H9 (cell line): ENCODE data around the gene WNT6. TPM values are rescaled to one million over a fixed set of nuclear protein-coding genes. Genes with fewer than 3 reads are reported as not detected.

ENCODE experiments used
- DNase-seq: peaks from one replicate; pipeline ENCODE4 v3.0.0-alpha.2; 2017
- H2AFZ ChIP-seq: one replicate; pipeline ENCODE4 v1.6.1; 2013; ENCODE audit warnings: mild to moderate bottlenecking, low read length, control low read depth, moderate library complexity
- H2AK5ac ChIP-seq: 2 replicates; pipeline ENCODE4 v1.6.1; 2013; ENCODE audit warnings: low read length, control low read depth, mixed read lengths; ENCODE audit not compliant: insufficient read length
- H2BK120ac ChIP-seq: one replicate; pipeline ENCODE4 v1.6.1; 2013; ENCODE audit warnings: low read depth, mild to moderate bottlenecking, low read length, control low read depth, inconsistent platforms; ENCODE audit not compliant: poor library complexity, severe bottlenecking
- H2BK12ac ChIP-seq: 2 replicates; pipeline ENCODE4 v1.6.1; 2013; ENCODE audit warnings: low read length, control low read depth, mixed read lengths, low read depth; ENCODE audit not compliant: insufficient read length
- H2BK15ac ChIP-seq: 2 replicates; pipeline ENCODE4 v1.6.1; 2013; ENCODE audit warnings: low read depth, low read length, control low read depth
- H2BK20ac ChIP-seq: one replicate; pipeline ENCODE4 v1.6.1; 2013; ENCODE audit warnings: low read depth, mild to moderate bottlenecking, low read length, control low read depth, inconsistent platforms; ENCODE audit not compliant: poor library complexity, severe bottlenecking
- H2BK5ac ChIP-seq: 2 replicates; pipeline ENCODE4 v1.6.1; 2013; ENCODE audit warnings: low read length, control low read depth, mixed read lengths; ENCODE audit not compliant: insufficient read length
- H3K14ac ChIP-seq: 2 replicates; pipeline ENCODE4 v1.6.1; 2013; ENCODE audit warnings: low read length, control low read depth; ENCODE audit not compliant: insufficient read depth
- H3K18ac ChIP-seq: 2 replicates; pipeline ENCODE4 v1.6.1; 2013; ENCODE audit warnings: low read depth, mild to moderate bottlenecking, mixed read lengths, low read length, control low read depth; ENCODE audit not compliant: insufficient read length
- H3K23ac ChIP-seq: 2 replicates; pipeline ENCODE4 v1.6.1; 2013; ENCODE audit warnings: low read length, control low read depth, mixed read lengths, low read depth; ENCODE audit not compliant: insufficient read length
- H3K23me2 ChIP-seq: 2 replicates; pipeline ENCODE4 v1.6.1; 2013; ENCODE audit warnings: low read depth, mild to moderate bottlenecking, mixed read lengths, low read length, control low read depth; ENCODE audit not compliant: insufficient read length, poor library complexity, severe bottlenecking
- H3K27ac ChIP-seq: 2 replicates; pipeline ENCODE4 v1.5.1; 2013; ENCODE audit warnings: low read length, control low read depth, mixed read lengths, low read depth; ENCODE audit not compliant: insufficient read length
- H3K27me3 ChIP-seq: 2 replicates; pipeline ENCODE4 v1.6.1; 2013; ENCODE audit warnings: low read length, control low read depth, inconsistent platforms; ENCODE audit not compliant: insufficient read depth
- H3K4ac ChIP-seq: 2 replicates; pipeline ENCODE4 v1.6.1; 2013; ENCODE audit warnings: low read depth, mild to moderate bottlenecking, control low read depth, inconsistent platforms, low read length, moderate library complexity
- H3K4me1 ChIP-seq: 2 replicates; pipeline ENCODE4 v1.6.1; 2013; ENCODE audit warnings: low read length, control low read depth, inconsistent platforms; ENCODE audit not compliant: insufficient read depth
- H3K4me2 ChIP-seq: 2 replicates; pipeline ENCODE4 v1.6.1; 2013; ENCODE audit warnings: low read length, control low read depth, mixed read lengths; ENCODE audit not compliant: insufficient read length, insufficient read depth
- H3K56ac ChIP-seq: 2 replicates; pipeline ENCODE4 v1.6.1; 2013; ENCODE audit warnings: low read depth, mild to moderate bottlenecking, mixed read lengths, low read length, control low read depth; ENCODE audit not compliant: insufficient read length
- H3K79me1 ChIP-seq: 2 replicates; pipeline ENCODE4 v1.6.1; 2013; ENCODE audit warnings: low read depth, mild to moderate bottlenecking, moderate library complexity, low read length, control low read depth, inconsistent platforms; ENCODE audit not compliant: insufficient read depth, poor library complexity, severe bottlenecking
- H3K79me2 ChIP-seq: 2 replicates; pipeline ENCODE4 v1.6.1; 2013; ENCODE audit warnings: low read length, control low read depth, inconsistent platforms; ENCODE audit not compliant: insufficient read depth
- H3K9ac ChIP-seq: 2 replicates; pipeline ENCODE4 v1.6.1; 2013; ENCODE audit warnings: low read length, control low read depth, mixed read lengths; ENCODE audit not compliant: insufficient read length; ENCODE audit errors: extremely low read depth
- H3K9me3 ChIP-seq: one replicate; pipeline ENCODE4 v1.6.1; 2013; ENCODE audit warnings: low read depth, low read length, inconsistent platforms; ENCODE audit not compliant: control insufficient read depth
- H3T11ph ChIP-seq: one replicate; pipeline ENCODE4 v1.6.1; 2013; ENCODE audit warnings: mild to moderate bottlenecking, low read length, control low read depth, inconsistent platforms
- H4K20me1 ChIP-seq: one replicate; pipeline ENCODE4 v1.6.1; 2013; ENCODE audit not compliant: control insufficient read depth, insufficient read length, insufficient read depth
- H4K5ac ChIP-seq: 2 replicates; pipeline ENCODE4 v1.6.1; 2013; ENCODE audit warnings: low read depth, mild to moderate bottlenecking, mixed read lengths, low read length, control low read depth; ENCODE audit not compliant: insufficient read length
- H4K8ac ChIP-seq: replicated peaks from 2 replicates; pipeline ENCODE4 v1.6.1; 2013; ENCODE audit warnings: low read length, control low read depth, mixed read lengths, low read depth; ENCODE audit not compliant: insufficient read length
- H4K91ac ChIP-seq: 2 replicates; pipeline ENCODE4 v1.6.1; 2013; ENCODE audit warnings: low read depth, mild to moderate bottlenecking, moderate library complexity, mixed read lengths, low read length, control low read depth; ENCODE audit not compliant: insufficient read length
- H3K27ac Mint-ChIP-seq, 3 experiments: 2 replicates in 2 of 3; 3 replicates in 1 of 3; pipeline ENCODE4 v1.8.0; 2020 to 2021; ENCODE audit warnings: mixed read lengths in 3 of 3, mild to moderate bottlenecking in 1 of 3, moderate library complexity in 1 of 3
- H3K27me3 Mint-ChIP-seq: 2 replicates; pipeline ENCODE4 v1.8.0; 2021; ENCODE audit warnings: low read depth, mild to moderate bottlenecking, moderate library complexity, mixed read lengths
- H3K36me3 Mint-ChIP-seq, 3 experiments: 2 replicates in 2 of 3; 3 replicates in 1 of 3; pipeline ENCODE4 v1.8.0; 2020 to 2021; ENCODE audit warnings: low read depth in 3 of 3, mixed read lengths in 3 of 3; ENCODE audit not compliant: insufficient read depth in 1 of 3
- H3K4me1 Mint-ChIP-seq, 2 experiments: 2 replicates each; pipeline ENCODE4 v1.8.0; 2020; ENCODE audit warnings: mixed read lengths in 2 of 2
- H3K4me3 Mint-ChIP-seq, 2 experiments: 2 replicates in 1 of 2; 3 replicates in 1 of 2; pipeline ENCODE4 v1.8.0; 2020 to 2021; ENCODE audit warnings: mild to moderate bottlenecking in 2 of 2, mixed read lengths in 2 of 2, moderate library complexity in 1 of 2
- H3K9me3 Mint-ChIP-seq, 2 experiments: 2 replicates in 1 of 2; 3 replicates in 1 of 2; pipeline ENCODE4 v1.8.0; 2020; ENCODE audit warnings: mild to moderate bottlenecking in 2 of 2, mixed read lengths in 2 of 2, moderate library complexity in 1 of 2
- WGBS: extraction: QIAGEN DNeasy Blood & Tissue Kit; methylation state at CpG from one replicate; pipeline ENCODE4 v1.1.7; 2013; ENCODE audit warnings: missing lambda C conversion rate, low lambda C conversion rate, mixed read lengths; ENCODE audit not compliant: insufficient read length; ENCODE audit errors: extremely low coverage; 5-methylcytosine and 5-hydroxymethylcytosine counted together
- total RNA-seq: library from RNA; stranded (reverse); gene quantifications from 2 replicates; pipeline ENCODE4 v1.2.1, GENCODE V29; 2021
- TF ChIP-seq, protein P1 (sequence below): fragments of 200-600 bp; sonication (generic); conservative IDR thresholded peaks from 3 replicates; pipeline ENCODE4 v1.8.0; 2021; ENCODE audit warnings: antibody characterized with exemption, mild to moderate bottlenecking

Gene WNT6
- total RNA-seq, 1 experiment from 2014 or later, result not detected

GRCh38 chr2:218858671-218859555 is 692 bp upstream of the WNT6 start:
- peaks cover 2% of the 10 kb centered on the region; the same call in 1 of the 2 replicates for H3K4me1 ChIP-seq
- peak; percentile 60 for DNase-seq

More at GRCh38 chr2:218858671-218859555, 692 bp upstream of the WNT6 start:
- H3K56ac ChIP-seq, result no peak overlapping the region
- H2AFZ ChIP-seq, result no peak overlapping the region
- H3K9me3 ChIP-seq, result no peaks in the 10 kb centered on the region
- Mint-ChIP-seq H3K27me3 (peaks cover 98% of the 10 kb centered on the region), H3K4me3 (peak overlapping the region; percentile 53 to 85), H3K36me3 (no peaks in the 10 kb centered on the region), H3K4me1 (peaks cover 29 to 57% of the 10 kb centered on the region in 2 experiments), H3K27ac (no peak overlapping the region), H3K9me3 (peaks cover 0 to 3% of the 10 kb centered on the region in 2 experiments; a peak in 1 of 5 replicates)
- no peak overlapping the region for H2BK12ac ChIP-seq
- no peak overlapping the region for H2BK20ac ChIP-seq
- TF ChIP-seq, protein P1, sequence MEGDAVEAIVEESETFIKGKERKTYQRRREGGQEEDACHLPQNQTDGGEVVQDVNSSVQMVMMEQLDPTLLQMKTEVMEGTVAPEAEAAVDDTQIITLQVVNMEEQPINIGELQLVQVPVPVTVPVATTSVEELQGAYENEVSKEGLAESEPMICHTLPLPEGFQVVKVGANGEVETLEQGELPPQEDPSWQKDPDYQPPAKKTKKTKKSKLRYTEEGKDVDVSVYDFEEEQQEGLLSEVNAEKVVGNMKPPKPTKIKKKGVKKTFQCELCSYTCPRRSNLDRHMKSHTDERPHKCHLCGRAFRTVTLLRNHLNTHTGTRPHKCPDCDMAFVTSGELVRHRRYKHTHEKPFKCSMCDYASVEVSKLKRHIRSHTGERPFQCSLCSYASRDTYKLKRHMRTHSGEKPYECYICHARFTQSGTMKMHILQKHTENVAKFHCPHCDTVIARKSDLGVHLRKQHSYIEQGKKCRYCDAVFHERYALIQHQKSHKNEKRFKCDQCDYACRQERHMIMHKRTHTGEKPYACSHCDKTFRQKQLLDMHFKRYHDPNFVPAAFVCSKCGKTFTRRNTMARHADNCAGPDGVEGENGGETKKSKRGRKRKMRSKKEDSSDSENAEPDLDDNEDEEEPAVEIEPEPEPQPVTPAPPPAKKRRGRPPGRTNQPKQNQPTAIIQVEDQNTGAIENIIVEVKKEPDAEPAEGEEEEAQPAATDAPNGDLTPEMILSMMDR, result no peak
- no peak overlapping the region for H4K5ac ChIP-seq
- WGBS, result no CpG with 5 or more reads among the region's 51 CpGs
- no peak overlapping the region for H3K9ac ChIP-seq
- no peak overlapping the region for H4K91ac ChIP-seq
- no peak overlapping the region for H3K27ac ChIP-seq
- peak overlapping the region; percentile 5 for H3K4me2 ChIP-seq
- H3K23ac ChIP-seq, result no peak overlapping the region
- H2BK5ac ChIP-seq, result no peak overlapping the region
- no peak overlapping the region for H2BK15ac ChIP-seq
- no peak overlapping the region for H3K18ac ChIP-seq
- no peak overlapping the region for H4K8ac ChIP-seq
- H2BK120ac ChIP-seq, result no peak overlapping the region
- no peaks in the 10 kb centered on the region for H3K79me1 ChIP-seq
- no peak overlapping the region for H2AK5ac ChIP-seq
- no peaks in the 10 kb centered on the region for H3K79me2 ChIP-seq
- H3K14ac ChIP-seq, result no peak overlapping the region
- no peaks in the 10 kb centered on the region for H4K20me1 ChIP-seq
- H3K4ac ChIP-seq, result no peak overlapping the region
- H3T11ph ChIP-seq, result no peak overlapping the region
- H3K23me2 ChIP-seq, result peaks cover 3% of the 10 kb centered on the region
- peaks cover 87% of the 10 kb centered on the region for H3K27me3 ChIP-seq
